GM12892 (cell line): ENCODE results near the gene VIM.

ENCODE experiments used
- DNase-seq: peaks from one replicate; pipeline ENCODE4 v3.0.0; 2011; ENCODE audit not compliant: insufficient read length
- FAIRE-seq: peaks from 2 replicates; lab custom pipeline; 2011; peaks lifted over from hg19 to GRCh38; lab: Jason Lieb, UNC
- POLR2A ChIP-seq: IDR thresholded peaks from 2 replicates; pipeline ENCODE4 v1.6.1; 2011; ENCODE audit warnings: low read depth, low read length, control low read depth
- POLR2AphosphoS5 ChIP-seq: IDR thresholded peaks from 2 replicates; pipeline ENCODE4 v1.6.1; 2011; ENCODE audit warnings: low read depth, low read length, control low read depth
- TAF1 ChIP-seq: IDR thresholded peaks from 2 replicates; pipeline ENCODE4 v1.6.1; 2011; ENCODE audit warnings: low read depth, mild to moderate bottlenecking, control low read depth, low read length, borderline replicate concordance

VIM gene

DNA sequence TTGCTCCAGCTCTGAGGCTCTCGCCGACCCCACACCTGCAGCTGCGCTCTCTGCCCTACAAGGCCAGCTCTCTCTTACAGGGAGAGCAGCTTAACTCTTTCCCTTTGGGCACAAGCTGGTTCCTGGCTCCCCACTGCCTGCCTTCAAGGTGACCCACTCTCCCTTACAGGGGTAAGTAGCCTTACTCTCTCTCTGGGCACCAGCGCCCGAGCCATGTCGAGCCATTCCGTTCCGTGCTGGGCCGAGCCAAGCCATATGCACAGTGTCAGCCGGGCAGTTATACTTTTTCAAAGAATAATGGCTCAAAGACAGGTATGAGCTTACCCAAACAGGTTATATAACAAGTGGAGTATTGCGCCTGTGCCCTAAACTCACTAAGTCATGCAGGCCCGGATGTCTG is 44.6 kb downstream of the VIM start:
- FAIRE-seq (no peak), DNase-seq (no peak)
- TF ChIP-seq TAF1 (no peak), POLR2A (no peak), POLR2AphosphoS5 (no peak)

DNA sequence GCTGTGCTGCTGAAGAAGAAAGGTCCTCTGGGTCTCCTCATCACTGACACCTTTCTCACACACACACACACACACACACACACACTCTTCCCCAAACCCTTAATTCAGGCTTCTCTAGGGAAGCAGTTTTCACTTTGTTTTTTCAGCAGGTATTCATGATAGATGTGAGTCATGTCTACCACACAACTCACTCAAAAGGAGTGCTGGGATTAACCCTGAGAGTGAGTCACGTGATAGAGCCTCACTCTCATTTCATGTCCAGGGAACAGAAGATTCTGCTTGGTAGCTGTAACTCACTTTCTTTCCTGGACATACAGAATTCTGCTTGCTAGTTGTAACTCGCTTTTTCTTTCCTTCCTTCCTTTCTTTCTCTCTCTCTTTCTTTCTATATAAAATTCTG is 45.4 kb downstream of the VIM start:
- no peak for FAIRE-seq
- DNase-seq, result no peak
- TF ChIP-seq POLR2AphosphoS5, result no peak
- TF ChIP-seq POLR2A, result no peak
- no peak for TF ChIP-seq TAF1

DNA sequence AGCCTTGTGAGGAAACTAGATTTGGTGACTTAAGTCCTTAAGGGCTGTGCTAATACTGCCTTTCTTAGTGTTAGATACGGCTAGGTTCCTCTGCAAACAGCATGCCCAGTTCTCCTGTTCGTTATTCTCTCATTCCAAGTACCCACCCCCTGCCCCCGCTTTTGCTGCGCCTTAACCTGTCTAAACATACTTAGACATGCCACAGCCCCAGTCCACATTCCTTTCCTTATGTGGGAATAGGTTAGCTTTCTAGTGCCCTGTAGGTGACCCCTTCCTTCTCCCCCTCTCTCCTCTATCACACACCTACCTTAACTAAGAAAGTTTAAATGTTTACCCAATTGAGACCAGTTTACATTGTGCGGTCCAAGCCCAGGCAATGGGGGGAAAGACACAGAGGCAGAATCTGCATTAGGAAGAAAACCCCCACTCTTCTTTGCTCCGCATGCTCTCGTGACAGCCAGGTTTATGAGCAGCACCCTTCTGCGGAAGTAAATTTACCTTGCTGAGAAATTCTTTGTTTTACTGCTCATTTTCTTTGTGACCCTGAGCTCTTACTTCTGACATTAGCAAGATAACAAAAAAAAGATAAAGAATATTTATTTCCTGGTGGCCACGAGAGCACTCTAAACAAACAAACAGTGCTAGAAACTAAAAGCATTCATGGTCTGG is 48.8 kb downstream of the VIM start:
- FAIRE-seq, result no peak
- DNase-seq, result no peak
- TF ChIP-seq POLR2AphosphoS5 (no peak), POLR2A (no peak), TAF1 (no peak)

DNA sequence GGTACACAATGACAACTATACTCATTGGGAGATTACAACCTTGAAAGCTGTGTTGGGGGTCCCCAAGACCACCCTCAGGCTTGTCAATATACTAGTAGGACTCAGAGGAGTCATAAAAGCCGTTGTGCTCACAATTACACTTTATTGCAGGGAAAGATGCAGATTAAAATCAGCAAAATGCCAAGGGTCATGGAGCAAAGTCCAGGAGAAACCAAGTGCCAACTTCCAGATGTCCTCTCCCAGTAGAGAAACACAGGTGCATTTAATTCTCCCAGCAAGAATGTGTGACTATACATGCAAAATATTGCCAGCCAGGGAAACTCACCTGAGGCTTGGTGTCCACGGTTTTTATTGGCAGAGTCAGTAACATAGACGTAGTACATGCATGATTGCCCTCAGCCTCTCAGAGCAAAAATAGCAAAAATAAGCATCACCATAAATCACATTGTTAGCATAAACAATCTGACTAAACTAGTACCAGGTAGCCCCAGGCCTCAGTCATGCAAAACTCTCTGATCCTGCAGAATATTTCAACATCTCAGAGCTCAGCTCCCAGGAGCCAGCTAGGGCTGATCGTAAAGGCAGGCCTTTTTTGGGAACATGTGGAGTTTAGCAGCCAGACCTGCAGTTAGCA is 50.7 kb downstream of the VIM start:
- DNase-seq (no peak), FAIRE-seq (no peak)
- TF ChIP-seq TAF1 (no peak), POLR2A (no peak), POLR2AphosphoS5 (no peak)

DNA sequence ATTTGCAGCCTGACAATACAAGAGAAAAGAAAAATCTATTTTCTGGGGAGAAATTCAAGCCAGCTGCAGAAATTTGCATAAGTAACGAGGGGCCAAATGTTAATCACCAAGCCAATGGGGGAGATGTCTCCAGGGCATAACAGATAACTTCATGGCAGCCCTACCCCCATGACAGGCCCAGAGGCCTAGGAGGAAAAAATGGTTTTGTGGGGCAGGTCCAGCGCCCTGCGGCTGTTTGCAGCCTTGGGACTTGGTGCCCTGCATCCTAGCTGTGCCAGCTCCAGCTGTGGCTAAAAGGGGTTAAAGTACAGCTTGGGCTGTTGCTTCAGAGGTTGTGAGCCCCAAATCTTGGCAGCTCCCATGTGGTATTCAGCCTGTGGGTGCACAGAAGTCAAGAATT is 54.3 kb downstream of the VIM start:
- DNase-seq (no peak), FAIRE-seq (no peak)
- TF ChIP-seq TAF1 (no peak), POLR2AphosphoS5 (no peak), POLR2A (no peak)

DNA sequence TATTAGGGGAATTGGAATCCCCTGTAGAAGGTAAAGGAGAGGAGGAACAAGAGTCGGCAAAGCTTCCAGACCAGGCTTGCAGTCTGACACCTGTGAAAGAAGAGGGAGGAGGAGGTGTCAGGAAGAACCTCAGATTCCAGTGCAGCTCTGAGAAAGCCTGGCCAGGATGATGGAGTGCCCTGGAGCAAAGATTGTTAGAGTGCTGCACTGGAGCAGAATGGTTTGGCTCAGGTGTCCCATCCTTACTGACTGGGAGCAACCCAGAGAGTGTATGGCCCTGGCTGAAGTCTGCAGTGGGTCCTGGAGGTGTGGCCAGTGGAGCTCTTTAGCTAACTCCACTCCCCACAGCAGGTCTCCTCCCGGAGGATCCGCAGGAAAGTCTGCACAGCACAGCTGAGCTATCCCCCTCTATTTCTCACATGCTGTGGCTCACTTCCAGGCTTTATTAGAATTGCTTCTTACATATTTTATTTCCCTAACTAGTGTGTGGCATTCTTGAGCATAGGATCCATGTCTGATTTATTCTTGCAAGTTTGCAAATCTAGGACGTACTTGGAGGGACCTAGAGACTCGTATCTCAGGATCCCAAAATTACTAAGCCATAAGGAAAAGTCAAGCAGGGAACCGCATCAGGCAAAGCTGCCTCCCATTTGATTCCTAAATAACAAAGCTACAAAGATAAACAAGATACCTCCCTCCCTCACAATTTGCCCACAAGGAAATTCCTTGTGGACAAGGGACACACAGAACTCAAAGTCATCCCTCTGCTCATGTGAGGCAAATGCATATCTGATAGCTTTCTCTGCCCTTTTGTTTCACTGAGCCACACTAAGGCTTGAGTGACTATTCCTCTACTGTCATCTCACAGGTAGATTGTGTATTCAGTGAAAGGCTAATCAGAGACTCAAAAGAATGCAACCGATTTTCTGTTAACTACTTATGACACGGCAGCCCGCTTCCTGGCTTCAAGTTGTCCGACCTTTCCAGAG is 58.8 kb downstream of the VIM start:
- FAIRE-seq (no peak), DNase-seq (no peak)
- TF ChIP-seq POLR2A, result no peak
- TF ChIP-seq TAF1, result no peak
- TF ChIP-seq POLR2AphosphoS5, result no peak
